ENCODE data around the gene BTNL9. TPM values are rescaled to one million over a fixed set of nuclear protein-coding genes. Genes with fewer than 3 reads are reported as not detected.

The BTNL9 gene
- total and polyA plus RNA-seq, 9 of the 15 experiments (the other 6 are each of a cell fraction or from before 2014, with no cell fraction given): 3.7 to 86.7 (median 29.4) TPM

GRCh38 chr5:181058786-181059296, 18.8 kb downstream of the BTNL9 start:
- FAIRE-seq: no peak
- CTCF ChIA-PET (ENCODE audit: low intra/inter-chr PET ratio): no interaction called here
- no peaks in the 10 kb centered on the region for H3K9me3 ChIP-seq (replicated peaks; ENCODE audit: control insufficient read depth, insufficient read depth, low read depth, low read length)
- H3K79me2 ChIP-seq (ENCODE audit: control insufficient read depth, insufficient read depth, low read length): peaks cover 44% of the 10 kb centered on the region
- no TSS peak for BruUV-seq (replicated peaks)
- in situ Hi-C loops (cut with MboI) (no loop called here), intact Hi-C loops (cut with micrococcal nuclease) (no loop called here)
- ATAC-seq: no peak
- no peaks in the 10 kb centered on the region for H4K20me1 ChIP-seq (replicated peaks; ENCODE audit: control insufficient read depth, insufficient read depth, low read length)
- DNase-seq (ENCODE audit: extremely low read depth in 1 of 4, low spot score in 3 of 4): no peak
- no peak overlapping the region for H2AFZ ChIP-seq (ENCODE audit: low read depth, low read length)
- POLR2A ChIA-PET: interaction anchor here (0.6 to 1.4 kb wide), 2 partner anchors 15 to 148 kb away, joined by 3 to 5 read pairs; no protein-coding TSS in a partner anchor
- H3K27me3 ChIP-seq (ENCODE audit: control insufficient read depth in 2 of 2, insufficient read depth in 2 of 2, low read length in 2 of 2): no peaks in the 10 kb centered on the region
- H3K27ac ChIP-seq (ENCODE audit: extremely low read depth, low read depth, low read length): no peak overlapping the region
- no peak overlapping the region for H3K4me3 ChIP-seq
- no peak overlapping the region for H3K9ac ChIP-seq (ENCODE audit: insufficient read depth in 1 of 2, low read depth in 2 of 2, low read length in 2 of 2)
- no peak overlapping the region for H3K4me2 ChIP-seq (ENCODE audit: insufficient read depth, low read length)
- H3K9me1 ChIP-seq (ENCODE audit: control insufficient read depth, insufficient read depth, low read length): no peaks in the 10 kb centered on the region
- peaks cover 50% of the 10 kb centered on the region for H3K36me3 ChIP-seq (ENCODE audit: control insufficient read depth, insufficient read depth, low read length)
- 86% methylated on average over 7 of the region's 22 CpGs for WGBS (ENCODE audit: insufficient coverage, low coverage, missing lambda C conversion rate)
- H3K4me1 ChIP-seq (replicated peaks in 1 of 2; ENCODE audit: control insufficient read depth in 2 of 2, insufficient read depth in 2 of 2, low read length in 2 of 2): peaks cover 19 to 22% of the 10 kb centered on the region in 2 experiments; a peak in 4 of 5 replicates
- no peak for TF ChIP-seq BCL6 (CRISPR knock-in tag; IDR thresholded peaks at IDR 0.05)
- TF ChIP-seq SNAPC5 (CRISPR knock-in tag; IDR thresholded peaks at IDR 0.05): no peak
- TF ChIP-seq ZNF764 (CRISPR knock-in tag; IDR thresholded peaks at IDR 0.05; ENCODE audit: low read depth): no peak
- no peak for TF ChIP-seq TAF7 (tag; IDR thresholded peaks at IDR 0.05)
- TF ChIP-seq ZNF133 (CRISPR knock-in tag; IDR thresholded peaks at IDR 0.05): no peak
- TF ChIP-seq PCBP1 (IDR thresholded peaks at IDR 0.05; ENCODE audit: low read depth, low read length, poor library complexity, severe bottlenecking): no peak
- no peak for TF ChIP-seq ZBTB49 (CRISPR knock-in tag; IDR thresholded peaks at IDR 0.05; ENCODE audit: borderline replicate concordance)
- TF ChIP-seq ZNF324 (CRISPR knock-in tag; IDR thresholded peaks at IDR 0.05): no peak
- TF ChIP-seq HMGXB4 (CRISPR knock-in tag; IDR thresholded peaks at IDR 0.05): no peak
- no peak for TF ChIP-seq CHAMP1 (IDR thresholded peaks at IDR 0.05)
- TF ChIP-seq CEBPG (CRISPR knock-in tag; IDR thresholded peaks at IDR 0.05): no peak
- TF ChIP-seq CEBPG (tag; conservative IDR thresholded peaks at IDR 0.05 in 1 of 2, IDR thresholded peaks at IDR 0.05 in 1 of 2): no peak
- no peak for TF ChIP-seq ZNF77 (CRISPR knock-in tag; IDR thresholded peaks at IDR 0.05)
- no peak for TF ChIP-seq MNT (conservative IDR thresholded peaks at IDR 0.05)
